Limb (tissue), 2 donors: ENCODE measurements around the gene E2F7.

Experiments
- DNase-seq, 2 donors: peaks; one replicate each; pipeline ENCODE4 v3.0.0-alpha.2; 2016; ENCODE audit errors: extremely low spot score in 2 of 2

Gene E2F7

GRCh38 chr12:77023501-77023900 lies 41.9 kb downstream of the E2F7 start:
- DNase-seq: no peak

GRCh38 chr12:77019920-77020319 lies 45.4 kb downstream of the E2F7 start:
- DNase-seq: no peak

DNA sequence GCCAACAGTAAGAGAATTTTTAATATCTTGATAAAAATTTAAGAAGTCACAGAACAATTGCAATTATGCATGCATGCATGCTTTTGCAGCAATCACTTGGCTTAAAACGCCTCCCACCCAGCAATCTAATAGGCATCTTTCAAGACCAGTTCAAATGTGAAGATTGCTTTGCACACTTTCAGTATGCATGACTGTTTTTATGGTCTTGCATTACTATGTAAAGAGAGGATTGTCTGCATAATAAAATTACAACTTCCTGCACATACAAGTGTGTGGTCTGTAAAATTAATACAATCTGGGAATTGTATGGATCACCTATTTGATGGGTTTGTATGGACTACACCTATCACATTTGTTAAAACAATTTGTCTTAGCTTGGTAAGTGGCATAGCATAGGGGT lies 48.8 kb downstream of the E2F7 start:
- no peak for DNase-seq

- no peak for DNase-seq
Measured at GRCh38 chr12:77013091-77013490, 52.3 kb downstream of the E2F7 start.

DNA sequence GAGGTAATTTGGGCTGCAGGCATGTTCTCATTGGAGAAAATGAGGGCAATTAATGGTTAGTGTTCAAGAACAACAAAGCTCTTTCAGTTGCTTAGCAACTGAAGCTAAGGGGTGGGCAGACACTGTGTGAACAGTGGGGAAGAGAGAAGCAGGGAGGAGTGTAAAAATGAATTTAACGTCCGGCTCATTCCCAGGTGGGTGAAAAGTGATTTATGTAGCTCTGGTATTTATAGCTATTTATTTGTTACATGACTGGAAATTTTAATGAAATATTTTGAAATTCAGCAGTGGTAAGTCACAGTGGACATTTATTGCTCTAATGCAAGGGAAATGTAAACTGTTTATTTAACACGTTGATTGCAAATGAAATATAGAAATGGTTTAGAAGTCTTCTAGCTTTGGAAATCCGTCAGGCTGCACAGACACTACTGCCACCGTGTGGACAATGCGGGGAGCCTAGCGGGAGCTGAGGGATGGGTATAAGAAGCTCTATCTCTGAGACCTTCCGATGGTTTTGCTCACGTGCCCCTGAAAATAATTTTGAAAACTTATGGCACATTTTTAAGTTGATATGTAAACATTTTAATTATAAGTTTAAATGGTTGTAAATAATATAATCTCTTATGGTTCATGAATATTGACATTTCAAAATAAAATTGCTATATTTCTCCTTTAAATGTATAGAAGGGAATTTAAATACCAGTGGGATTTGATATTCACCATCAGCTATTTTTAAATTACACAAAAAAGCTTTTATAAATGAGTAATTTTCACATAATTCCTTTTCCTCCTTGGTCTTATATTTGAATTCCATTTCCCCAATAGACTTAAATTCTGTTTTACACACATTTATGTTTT lies 54.4 kb downstream of the E2F7 start:
- peak; percentile 89 to 90 for DNase-seq

GRCh38 chr12:77007476-77007875 lies 57.9 kb downstream of the E2F7 start:
- peak in 1 of 2 donors; percentile 27 for DNase-seq

- no peak for DNase-seq
Measured at GRCh38 chr12:77005611-77006098, 59.7 kb downstream of the E2F7 start.

DNA sequence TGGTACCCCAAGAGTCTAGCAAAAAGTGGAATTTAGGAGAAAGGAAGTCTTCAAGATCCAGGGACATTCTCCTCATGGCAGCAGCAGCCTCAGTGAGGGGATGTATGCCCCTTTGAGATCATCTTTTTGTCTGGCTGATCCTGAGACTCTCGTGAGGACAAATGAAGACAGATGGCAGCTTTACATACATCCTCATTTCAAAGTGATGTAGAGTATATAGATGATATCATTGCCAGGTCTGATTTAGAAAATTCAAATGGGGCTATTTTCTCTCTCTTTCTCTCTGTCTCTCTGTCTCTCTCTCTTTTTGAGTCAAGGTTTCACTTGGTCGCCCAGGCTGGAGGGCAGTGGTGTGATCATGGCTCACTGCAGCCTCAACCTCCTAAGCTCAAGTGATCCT lies 61.5 kb downstream of the E2F7 start:
- no peak for DNase-seq

- DNase-seq: peak in 1 of 2 donors; percentile 62
Measured at GRCh38 chr12:77003246-77003645, 62.1 kb downstream of the E2F7 start.

GRCh38 chr12:77002382-77002781 lies 63.0 kb downstream of the E2F7 start:
- no peak for DNase-seq

DNA sequence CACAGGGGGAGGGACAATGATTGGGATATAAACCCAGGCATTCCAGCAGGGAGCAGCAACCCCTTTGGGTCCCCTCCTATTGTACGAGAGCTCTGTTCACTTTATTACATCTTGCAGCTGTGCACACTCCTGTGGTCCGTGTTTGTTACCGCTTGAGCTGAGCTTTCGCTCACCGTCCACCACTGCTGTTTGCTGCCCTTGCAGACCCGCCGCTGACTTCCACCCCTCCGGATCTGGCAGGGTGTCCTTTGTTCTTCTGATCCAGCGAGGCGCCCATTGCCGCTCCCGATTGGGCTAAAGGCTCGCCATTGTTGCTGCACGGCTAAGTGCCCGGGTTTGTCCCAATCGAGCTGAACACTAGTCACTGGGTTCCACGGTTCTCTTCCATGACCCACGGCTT lies 64.1 kb downstream of the E2F7 start:
- DNase-seq: no peak

DNA sequence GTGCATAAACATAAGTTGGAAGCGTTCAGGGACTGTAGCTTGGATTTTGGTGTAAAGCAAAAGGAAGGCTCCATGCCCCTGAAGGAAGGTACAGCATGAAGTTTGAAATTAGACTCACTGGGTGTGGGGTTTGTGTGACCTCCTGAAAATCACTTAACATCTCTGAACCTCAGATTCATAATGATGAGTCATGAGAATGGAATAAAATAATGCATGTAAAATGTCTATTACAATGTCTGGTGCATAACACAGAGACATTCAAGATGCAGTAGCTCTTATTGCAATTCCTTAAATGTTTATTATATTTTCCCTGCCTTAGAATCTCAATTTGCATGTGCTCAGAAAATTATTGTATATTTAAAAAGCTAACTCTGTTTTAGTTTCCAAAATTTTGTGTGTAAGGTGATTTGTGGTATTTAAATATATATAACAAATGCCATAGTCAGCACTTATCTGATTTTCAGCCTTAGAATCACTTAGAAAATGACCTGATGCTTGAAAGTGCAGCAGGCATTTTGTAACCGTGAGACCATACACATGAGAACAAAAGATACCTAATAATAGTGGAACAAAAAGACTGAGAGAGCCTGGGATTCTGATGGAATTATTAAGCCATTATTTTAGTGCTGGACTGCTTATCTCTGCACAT lies 66.3 kb downstream of the E2F7 start:
- no peak for DNase-seq

DNA sequence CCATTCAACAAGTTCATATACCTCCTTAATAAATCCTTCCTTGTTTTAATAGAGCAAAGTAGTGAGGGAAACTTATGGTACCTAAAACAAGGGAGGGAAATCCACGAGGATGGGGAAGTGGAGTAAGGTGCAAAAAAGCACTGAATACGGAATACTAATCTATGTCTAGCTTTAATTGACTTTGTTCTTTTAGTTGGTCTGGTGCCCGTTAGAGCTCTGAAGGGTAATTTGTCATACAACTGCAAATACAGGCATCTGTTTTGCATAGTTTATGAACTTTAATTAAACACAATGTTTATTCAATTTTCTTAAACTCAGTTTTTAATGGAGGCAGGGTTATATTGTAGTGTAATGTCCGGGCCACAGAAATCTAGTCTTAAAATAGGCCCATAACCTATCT lies 67.0 kb downstream of the E2F7 start:
- DNase-seq: no peak

GRCh38 chr12:76997011-76997780 lies 68.2 kb downstream of the E2F7 start:
- DNase-seq: no peak

GRCh38 chr12:76990716-76991115 lies 74.7 kb downstream of the E2F7 start:
- no peak for DNase-seq

GRCh38 chr12:76984566-76984965 lies 80.8 kb downstream of the E2F7 start:
- DNase-seq: no peak

DNA sequence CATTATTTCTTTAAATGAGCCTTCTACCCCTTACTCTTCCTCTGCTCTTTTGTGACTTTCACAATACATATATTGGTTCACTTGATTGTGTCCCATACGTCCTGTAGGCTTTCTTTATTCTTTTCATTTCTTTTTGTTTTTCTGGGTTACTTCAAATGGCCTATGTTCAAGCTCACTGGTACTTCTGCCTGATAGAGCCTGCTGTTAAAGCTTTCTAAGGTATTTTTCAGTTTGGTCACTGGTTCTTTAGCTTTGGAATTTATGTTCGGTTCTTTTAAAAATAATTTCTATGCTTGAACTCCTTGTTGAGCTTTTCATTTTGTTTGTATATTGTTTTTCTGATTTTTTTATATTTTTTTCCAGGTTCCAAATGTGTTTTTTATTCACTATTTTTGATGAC lies 81.9 kb downstream of the E2F7 start:
- no peak for DNase-seq

- DNase-seq: no peak
Measured at GRCh38 chr12:76980196-76980595, 85.2 kb downstream of the E2F7 start.

DNA sequence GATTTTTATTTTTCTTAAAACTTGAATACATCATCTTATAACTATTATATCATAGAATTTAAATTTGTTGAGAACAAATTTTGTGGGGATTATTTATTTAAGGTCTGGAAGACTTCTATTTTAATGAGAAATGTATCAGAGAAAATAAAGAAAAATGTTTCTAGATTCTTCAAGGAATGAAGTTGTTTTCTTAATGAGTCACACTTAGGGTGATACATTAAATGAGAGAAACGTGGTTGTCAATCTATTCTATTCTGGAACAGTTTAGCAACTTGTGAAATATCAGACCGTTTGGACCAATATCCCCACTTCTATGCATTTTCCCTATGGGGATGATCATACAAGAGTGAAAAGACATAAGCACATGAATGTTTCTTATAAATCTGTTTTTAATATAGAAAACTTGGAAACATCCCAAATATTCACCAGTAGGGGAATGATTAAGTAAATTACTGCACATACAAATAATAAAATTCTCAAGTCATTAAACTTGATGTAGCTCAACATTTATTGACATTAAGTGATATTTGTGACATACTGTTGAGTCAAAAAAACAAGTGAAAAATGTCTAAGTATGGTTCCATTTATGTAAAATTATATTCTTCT lies 88.5 kb downstream of the E2F7 start:
- peak in 1 of 2 donors; percentile 23 for DNase-seq
